ENCODE measurements around the gene GNAI3. TPM values are rescaled to one million over a fixed set of nuclear protein-coding genes. Genes with fewer than 3 reads are reported as not detected.
A peak's percentile ranks its signal among the peaks of the same experiment; 100 is the strongest.

The GNAI3 gene
- total RNA-seq, 6 donors from 2014 or later = 2.2 to 9.0 (median 6.0) TPM

DNA sequence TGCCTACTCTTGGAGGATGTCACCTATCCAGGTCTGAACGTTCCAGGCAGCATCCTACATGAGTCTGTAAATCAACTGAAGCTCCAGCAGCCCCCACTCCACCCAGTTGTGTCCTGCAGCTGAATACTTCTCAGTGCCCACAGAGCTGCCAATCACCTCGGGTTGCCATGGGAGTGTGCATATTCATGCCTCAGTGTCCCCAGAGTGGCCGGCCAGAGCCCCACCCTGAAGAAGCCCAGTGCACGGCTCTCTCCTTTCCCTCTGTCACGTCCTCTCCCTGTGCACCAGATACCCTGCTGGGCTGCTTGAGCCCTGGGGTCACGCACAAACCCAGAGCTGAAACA is 91.4 kb downstream of the GNAI3 start:
- DNase-seq (peak in 1 of 2 donors; percentile 8), ATAC-seq (ENCODE audit: low FRiP score in 2 of 2) (no peak)
- WGBS, 2 donors = 46 to 100% methylated on average over 1 to 6 of the region's 6 CpGs
- Histone ChIP-seq H3K27ac (no peak overlapping the region), H3K4me3 (no peak overlapping the region), H3K27me3 (no peaks in the 10 kb centered on the region), H3K4me1 (peaks cover 0 to 16% (median 13%) of the 10 kb centered on the region in 4 donors), H3K36me3 (no peaks in the 10 kb centered on the region), H3K9me3 (no peaks in the 10 kb centered on the region)
- TF ChIP-seq EP300 (IDR thresholded peaks at IDR 0.05) (no peak), POLR2AphosphoS5 (IDR thresholded peaks at IDR 0.05) (no peak), POLR2A (IDR thresholded peaks at IDR 0.05) (no peak)
- TF ChIP-seq, protein P1, sequence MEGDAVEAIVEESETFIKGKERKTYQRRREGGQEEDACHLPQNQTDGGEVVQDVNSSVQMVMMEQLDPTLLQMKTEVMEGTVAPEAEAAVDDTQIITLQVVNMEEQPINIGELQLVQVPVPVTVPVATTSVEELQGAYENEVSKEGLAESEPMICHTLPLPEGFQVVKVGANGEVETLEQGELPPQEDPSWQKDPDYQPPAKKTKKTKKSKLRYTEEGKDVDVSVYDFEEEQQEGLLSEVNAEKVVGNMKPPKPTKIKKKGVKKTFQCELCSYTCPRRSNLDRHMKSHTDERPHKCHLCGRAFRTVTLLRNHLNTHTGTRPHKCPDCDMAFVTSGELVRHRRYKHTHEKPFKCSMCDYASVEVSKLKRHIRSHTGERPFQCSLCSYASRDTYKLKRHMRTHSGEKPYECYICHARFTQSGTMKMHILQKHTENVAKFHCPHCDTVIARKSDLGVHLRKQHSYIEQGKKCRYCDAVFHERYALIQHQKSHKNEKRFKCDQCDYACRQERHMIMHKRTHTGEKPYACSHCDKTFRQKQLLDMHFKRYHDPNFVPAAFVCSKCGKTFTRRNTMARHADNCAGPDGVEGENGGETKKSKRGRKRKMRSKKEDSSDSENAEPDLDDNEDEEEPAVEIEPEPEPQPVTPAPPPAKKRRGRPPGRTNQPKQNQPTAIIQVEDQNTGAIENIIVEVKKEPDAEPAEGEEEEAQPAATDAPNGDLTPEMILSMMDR (IDR thresholded peaks at IDR 0.05) = no peak

DNA sequence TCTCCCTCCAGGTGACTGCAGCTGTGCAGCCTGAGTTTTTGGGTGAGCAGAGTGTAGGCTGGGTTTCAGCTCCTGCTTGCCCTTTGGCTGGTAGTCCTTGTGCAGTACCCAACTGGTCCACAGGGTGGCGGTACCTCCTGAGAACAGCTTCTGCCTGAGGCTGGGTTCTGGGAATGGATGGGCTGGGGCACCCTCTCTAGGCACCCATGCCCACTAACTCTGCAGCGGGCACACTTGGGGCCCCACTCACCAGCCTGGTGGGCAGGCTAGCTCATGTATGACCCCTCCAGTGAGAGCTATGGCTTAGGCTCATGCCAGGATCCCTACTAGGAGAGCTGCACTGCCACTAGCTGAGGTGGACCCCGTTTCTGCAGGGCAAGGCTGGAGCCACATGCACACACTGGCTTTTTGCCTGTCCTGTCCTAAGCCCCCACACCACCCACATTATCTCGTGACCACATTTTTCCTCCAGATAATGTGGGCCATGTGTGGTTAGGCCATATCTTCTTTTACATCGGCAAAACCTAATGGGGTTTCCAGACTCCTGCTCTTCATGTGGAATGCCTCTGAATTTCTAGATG is 92.0 kb downstream of the GNAI3 start:
- peak; percentile 52 to 87 for DNase-seq
- TF ChIP-seq POLR2A (IDR thresholded peaks at IDR 0.05) = no peak
- TF ChIP-seq, protein P1 (IDR thresholded peaks at IDR 0.05) = peak; percentile 90 to 97 (median 94)
- H3K4me1 ChIP-seq = peaks cover 0 to 16% (median 13%) of the 10 kb centered on the region in 4 donors
- H3K27me3 ChIP-seq = no peaks in the 10 kb centered on the region
- no peak overlapping the region for H3K27ac ChIP-seq
- H3K36me3 ChIP-seq = no peaks in the 10 kb centered on the region
- no peaks in the 10 kb centered on the region for H3K9me3 ChIP-seq
- no peak overlapping the region for H3K4me3 ChIP-seq
- 36 to 38% methylated on average over 3 to 5 of the region's 5 CpGs for WGBS, 2 donors
- peak; percentile 87 to 88 for ATAC-seq (ENCODE audit: low FRiP score in 2 of 2)

DNA sequence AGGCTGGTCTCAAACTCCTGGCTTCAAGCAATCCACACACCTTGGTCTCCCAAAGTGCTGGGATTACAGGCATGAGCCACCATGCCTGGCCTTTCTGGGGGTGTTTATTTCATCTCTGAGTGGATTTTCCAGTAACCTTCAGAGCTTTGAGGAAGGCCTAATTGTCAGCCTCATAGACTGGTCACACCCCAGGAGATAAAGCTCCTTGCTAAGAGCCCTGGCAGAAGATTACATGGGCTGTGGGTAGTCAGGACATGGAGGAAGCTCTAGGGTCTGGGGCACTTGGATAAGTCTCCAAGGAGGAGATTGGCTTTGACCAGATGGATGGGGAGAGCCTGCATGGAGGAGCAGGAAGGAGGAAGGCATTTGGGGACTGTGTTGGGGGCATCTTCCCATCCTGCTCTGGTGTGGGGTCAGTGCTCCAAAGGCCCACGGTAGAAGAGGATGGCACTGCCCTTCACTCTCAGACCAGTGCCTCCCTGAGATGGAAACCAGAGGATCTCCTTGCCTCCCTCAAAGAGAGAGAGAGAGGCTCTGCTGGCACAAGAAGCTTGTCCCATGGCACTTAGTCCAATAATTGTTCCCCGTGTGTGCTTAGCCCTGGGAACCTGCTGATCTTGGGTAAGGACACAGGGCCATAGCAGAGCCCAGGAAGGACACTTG is 92.8 kb downstream of the GNAI3 start:
- ATAC-seq (ENCODE audit: low FRiP score in 2 of 2) = no peak
- WGBS, 2 donors = 69 to 86% methylated on average over 2 of the region's 2 CpGs
- H3K27me3 ChIP-seq = no peaks in the 10 kb centered on the region
- H3K4me1 ChIP-seq = peaks cover 0 to 16% (median 10%) of the 10 kb centered on the region in 4 donors
- H3K36me3 ChIP-seq = no peaks in the 10 kb centered on the region
- DNase-seq = no peak
- TF ChIP-seq POLR2AphosphoS5 (IDR thresholded peaks at IDR 0.05) (no peak), EP300 (IDR thresholded peaks at IDR 0.05) (no peak), POLR2A (IDR thresholded peaks at IDR 0.05) (no peak)
- TF ChIP-seq, protein P1 (IDR thresholded peaks at IDR 0.05) = no peak
- no peaks in the 10 kb centered on the region for H3K9me3 ChIP-seq
- no peak overlapping the region for H3K4me3 ChIP-seq
- no peak overlapping the region for H3K27ac ChIP-seq

DNA sequence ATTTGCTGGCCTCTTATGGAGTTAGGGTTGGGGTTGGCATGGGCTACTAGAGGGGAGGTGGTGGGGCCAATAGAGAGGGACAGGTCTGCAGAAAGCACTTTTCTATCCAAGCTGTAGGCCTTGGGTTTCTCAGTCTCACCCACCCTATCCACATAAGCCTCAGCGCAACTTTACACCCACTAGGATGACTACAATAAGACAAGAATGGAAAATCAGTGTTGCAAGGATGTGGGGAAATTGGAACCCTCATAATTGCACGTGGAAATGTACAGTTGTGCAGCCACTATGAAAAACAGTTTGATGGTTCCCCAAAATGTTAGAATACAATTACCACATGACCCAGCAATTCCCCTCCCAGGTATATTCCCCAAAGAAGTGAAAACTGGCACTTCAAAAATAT is 93.4 kb downstream of the GNAI3 start:
- Histone ChIP-seq H3K36me3 (no peaks in the 10 kb centered on the region), H3K4me3 (no peak overlapping the region), H3K9me3 (no peaks in the 10 kb centered on the region), H3K27me3 (no peaks in the 10 kb centered on the region), H3K4me1 (peaks cover 0 to 16% (median 7%) of the 10 kb centered on the region in 4 donors), H3K27ac (no peak overlapping the region)
- 69 to 72% methylated on average over 2 of the region's 2 CpGs for WGBS, 2 donors
- TF ChIP-seq EP300 (IDR thresholded peaks at IDR 0.05) = no peak
- TF ChIP-seq POLR2A (IDR thresholded peaks at IDR 0.05) = no peak
- no peak for TF ChIP-seq POLR2AphosphoS5 (IDR thresholded peaks at IDR 0.05)
- TF ChIP-seq, protein P1 (IDR thresholded peaks at IDR 0.05) = no peak
- ATAC-seq (ENCODE audit: low FRiP score in 2 of 2) (no peak), DNase-seq (no peak)

DNA sequence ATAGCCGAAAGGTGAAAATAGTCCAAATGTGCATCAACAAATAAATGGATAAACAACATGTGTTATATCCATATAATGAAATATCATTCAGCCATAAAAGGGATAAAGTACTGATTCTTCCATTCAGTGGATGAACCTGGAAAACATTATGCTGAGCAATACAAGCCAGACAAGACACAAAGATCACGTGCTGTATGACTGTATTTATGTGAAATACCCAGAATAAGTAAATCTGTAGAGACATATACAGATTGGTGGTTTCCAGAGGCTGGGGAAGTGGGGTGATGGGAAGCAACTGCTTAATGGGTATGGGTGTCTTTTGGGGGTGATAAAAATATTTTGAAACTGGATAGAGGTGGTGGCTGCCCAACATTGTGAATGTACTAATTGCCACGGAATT is 94.2 kb downstream of the GNAI3 start:
- peaks cover 0 to 16% (median 7%) of the 10 kb centered on the region in 4 donors for H3K4me1 ChIP-seq
- no peak overlapping the region for H3K4me3 ChIP-seq
- H3K27ac ChIP-seq = no peak overlapping the region
- no peak for ATAC-seq (ENCODE audit: low FRiP score in 2 of 2)
- H3K9me3 ChIP-seq = no peaks in the 10 kb centered on the region
- no peaks in the 10 kb centered on the region for H3K36me3 ChIP-seq
- no peaks in the 10 kb centered on the region for H3K27me3 ChIP-seq
- TF ChIP-seq POLR2AphosphoS5 (IDR thresholded peaks at IDR 0.05) (no peak), POLR2A (IDR thresholded peaks at IDR 0.05) (no peak), EP300 (IDR thresholded peaks at IDR 0.05) (no peak)
- TF ChIP-seq, protein P1 (IDR thresholded peaks at IDR 0.05) = no peak
- DNase-seq = no peak
- 58 to 68% methylated on average over 3 of the region's 3 CpGs for WGBS, 2 donors

Measured in upper lobe of left lung (tissue), 6 donors.